Loucy (cell line): ENCODE measurements around the gene ASB1.

Source experiments
- EZH2phosphoT487 ChIP-seq: fragments of 200-600 bp; IDR thresholded peaks from 2 replicates; pipeline ENCODE4 v1.6.1; 2018; ENCODE audit warnings: antibody characterized with exemption, mild to moderate bottlenecking, moderate library complexity, borderline replicate concordance
- TF ChIP-seq, protein P1 (sequence below): fragments of 200-600 bp; sonication (generic); conservative IDR thresholded peaks from 2 replicates; pipeline ENCODE4 v1.5.1; 2014; ENCODE audit warnings: mild to moderate bottlenecking, antibody characterized with exemption, low read length

DNA sequence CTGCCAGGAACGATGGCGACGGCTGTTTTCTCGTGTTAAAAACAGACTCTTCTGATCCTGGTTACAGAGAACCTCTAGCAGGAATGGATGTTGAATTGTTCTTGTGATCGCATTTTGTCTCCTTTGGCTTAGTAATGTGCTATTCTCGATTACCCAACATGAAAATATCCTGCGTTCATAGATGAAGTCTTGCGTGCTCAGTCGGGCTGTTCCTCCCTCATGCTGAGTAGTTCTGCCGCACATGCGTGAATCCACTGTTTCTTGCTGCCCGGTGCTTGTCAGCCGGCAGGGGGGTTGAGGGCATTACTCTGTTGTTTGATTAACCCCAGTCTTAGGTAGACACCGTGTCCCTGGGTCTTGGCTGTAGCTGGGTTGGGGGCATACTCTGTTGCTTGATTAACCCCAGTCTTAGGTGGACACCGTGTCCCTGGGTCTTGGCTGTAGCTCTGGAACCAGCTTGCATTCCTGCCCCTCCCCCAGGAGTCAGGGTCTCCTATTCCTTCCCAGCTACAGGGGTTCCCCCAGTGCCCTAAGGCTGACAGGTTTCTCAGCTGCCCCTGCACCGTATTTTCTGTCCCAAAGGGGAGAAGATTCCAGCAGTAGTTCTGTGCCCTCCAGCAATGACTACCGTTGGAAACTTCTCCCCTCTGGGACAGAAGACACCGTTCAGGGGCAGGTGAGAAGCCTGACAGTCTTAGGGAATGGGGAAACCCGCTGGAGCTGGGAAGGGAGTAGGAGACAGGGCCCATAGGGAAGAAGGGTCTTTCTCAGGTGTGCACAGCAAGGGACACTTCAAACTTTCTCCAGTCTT, 22.1 kb upstream of the ASB1 start:
- TF ChIP-seq, protein P1, sequence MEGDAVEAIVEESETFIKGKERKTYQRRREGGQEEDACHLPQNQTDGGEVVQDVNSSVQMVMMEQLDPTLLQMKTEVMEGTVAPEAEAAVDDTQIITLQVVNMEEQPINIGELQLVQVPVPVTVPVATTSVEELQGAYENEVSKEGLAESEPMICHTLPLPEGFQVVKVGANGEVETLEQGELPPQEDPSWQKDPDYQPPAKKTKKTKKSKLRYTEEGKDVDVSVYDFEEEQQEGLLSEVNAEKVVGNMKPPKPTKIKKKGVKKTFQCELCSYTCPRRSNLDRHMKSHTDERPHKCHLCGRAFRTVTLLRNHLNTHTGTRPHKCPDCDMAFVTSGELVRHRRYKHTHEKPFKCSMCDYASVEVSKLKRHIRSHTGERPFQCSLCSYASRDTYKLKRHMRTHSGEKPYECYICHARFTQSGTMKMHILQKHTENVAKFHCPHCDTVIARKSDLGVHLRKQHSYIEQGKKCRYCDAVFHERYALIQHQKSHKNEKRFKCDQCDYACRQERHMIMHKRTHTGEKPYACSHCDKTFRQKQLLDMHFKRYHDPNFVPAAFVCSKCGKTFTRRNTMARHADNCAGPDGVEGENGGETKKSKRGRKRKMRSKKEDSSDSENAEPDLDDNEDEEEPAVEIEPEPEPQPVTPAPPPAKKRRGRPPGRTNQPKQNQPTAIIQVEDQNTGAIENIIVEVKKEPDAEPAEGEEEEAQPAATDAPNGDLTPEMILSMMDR, result no peak
- TF ChIP-seq EZH2phosphoT487, result no peak
